Thyroid gland (tissue), 4 donors: ENCODE measurements around the gene DDRGK1. TPM values are rescaled to one million over a fixed set of nuclear protein-coding genes. Genes with fewer than 3 reads are reported as not detected.

Source experiments
- DNase-seq, 2 donors: peaks; one replicate each; pipeline ENCODE4 v3.0.0-alpha.2; 2019
- H3K27ac ChIP-seq, 3 donors: fragments of 200-600 bp; sonication (generic); 1 replicate in 2 of 3; 2 replicates in 1 of 3; pipeline ENCODE4 v1.5.1; 2016 to 2019; ENCODE audit warnings: mild to moderate bottlenecking in 1 of 3, moderate library complexity in 1 of 3
- H3K27me3 ChIP-seq: fragments of 200-600 bp; sonication (generic); one replicate; pipeline ENCODE4 v1.5.1; 2019
- H3K36me3 ChIP-seq, 2 donors: fragments of 200-600 bp; sonication (generic); one replicate each; pipeline ENCODE4 v1.5.1; 2016 to 2019
- H3K4me1 ChIP-seq, 2 donors: fragments of 200-600 bp; sonication (generic); one replicate each; pipeline ENCODE4 v1.5.1; 2017 to 2019
- H3K4me3 ChIP-seq, 3 donors: fragments of 200-600 bp; sonication (generic); replicated peaks in 1 of 3; 1 replicate in 2 of 3; 2 replicates in 1 of 3; pipeline ENCODE4 v1.5.1; 2016; ENCODE audit warnings: mild to moderate bottlenecking in 1 of 3
- H3K9me3 ChIP-seq: fragments of 200-600 bp; sonication (generic); one replicate; pipeline ENCODE4 v1.5.1; 2017
- POLR2A ChIP-seq, 2 donors: fragments of 450-650 bp; IDR thresholded peaks; one replicate each; pipeline ENCODE4 v1.6.1; 2017; ENCODE audit warnings: antibody characterized with exemption in 2 of 2, mild to moderate bottlenecking in 2 of 2, moderate library complexity in 1 of 2
- WGBS, 2 donors: methylation state at CpG; one replicate each; pipeline ENCODE4 v1.1.5; 2017; 5-methylcytosine and 5-hydroxymethylcytosine counted together
- intact Hi-C: fragments of 100-400 bp; cut with DNase I; formaldehyde crosslinking; loops from one replicate; pipeline ENCODE4 v1.15.1; 2023
- total RNA-seq, 4 donors: library from RNA; depleted of rRNA; stranded (reverse); fragments of >200 nt; gene quantifications; one replicate each; pipeline ENCODE4 v1.2.3, GENCODE V29; 2016
- TF ChIP-seq, protein P1 (sequence below), 6 experiments: fragments of 200-600 bp in 3 of 6; fragments of 450-650 bp in 3 of 6; sonication (generic) in 3 of 6; IDR thresholded peaks; one replicate each; pipeline ENCODE4 v1.5.1; 2016 to 2019; ENCODE audit warnings: antibody characterized with exemption in 6 of 6, mild to moderate bottlenecking in 2 of 6, inconsistent platforms in 1 of 6, moderate library complexity in 1 of 6

Gene DDRGK1
- total RNA-seq, 4 donors from 2014 or later: 95.5 to 136 (median 126) TPM

DNA sequence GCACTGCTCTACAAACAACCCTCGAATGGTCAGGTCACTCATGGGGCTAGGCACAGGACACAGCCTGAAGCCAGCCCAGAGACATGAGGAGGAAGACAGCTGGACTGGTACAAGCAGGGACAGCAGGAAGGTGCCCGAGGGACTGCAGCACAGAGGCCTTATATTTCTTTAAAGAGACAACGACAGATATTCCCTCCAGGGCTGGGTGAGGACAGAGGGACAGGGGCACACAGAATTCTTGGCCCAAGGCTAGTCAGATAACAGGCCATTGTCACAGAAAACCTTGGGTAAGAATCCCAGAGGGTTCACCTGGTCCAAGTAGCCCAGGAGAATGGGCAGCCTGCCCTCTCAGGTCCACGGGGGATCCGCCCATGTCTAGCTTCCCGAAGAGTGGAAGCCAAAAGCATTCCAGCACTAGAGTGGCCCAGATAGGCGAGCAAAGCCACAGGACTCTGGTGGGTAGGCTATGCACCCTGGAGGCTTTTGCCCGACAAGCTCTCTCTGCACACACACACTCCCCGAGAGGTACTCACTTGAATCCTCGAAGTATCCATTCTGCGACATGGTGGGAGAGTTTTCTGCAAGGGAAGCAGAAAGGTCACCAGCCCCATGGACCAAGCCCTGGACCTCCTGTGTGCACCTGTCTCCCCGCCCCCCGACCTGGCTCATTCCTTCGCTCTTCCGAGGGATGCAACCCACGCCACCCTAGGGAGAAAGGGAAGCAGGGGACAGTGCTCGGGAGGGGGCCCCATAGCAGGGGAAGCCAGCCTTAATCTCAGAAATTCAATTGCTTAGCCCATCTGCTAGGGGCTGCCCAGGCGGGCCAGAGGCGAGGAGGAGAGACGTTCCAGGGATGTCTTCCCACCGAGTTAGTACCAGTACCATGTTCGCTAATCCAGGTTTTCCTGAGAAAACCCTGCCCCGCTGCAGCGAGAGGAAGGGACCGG lies 32.8 kb upstream of the DDRGK1 start:
- H3K27ac ChIP-seq: no peak overlapping the region
- TF ChIP-seq, protein P1, sequence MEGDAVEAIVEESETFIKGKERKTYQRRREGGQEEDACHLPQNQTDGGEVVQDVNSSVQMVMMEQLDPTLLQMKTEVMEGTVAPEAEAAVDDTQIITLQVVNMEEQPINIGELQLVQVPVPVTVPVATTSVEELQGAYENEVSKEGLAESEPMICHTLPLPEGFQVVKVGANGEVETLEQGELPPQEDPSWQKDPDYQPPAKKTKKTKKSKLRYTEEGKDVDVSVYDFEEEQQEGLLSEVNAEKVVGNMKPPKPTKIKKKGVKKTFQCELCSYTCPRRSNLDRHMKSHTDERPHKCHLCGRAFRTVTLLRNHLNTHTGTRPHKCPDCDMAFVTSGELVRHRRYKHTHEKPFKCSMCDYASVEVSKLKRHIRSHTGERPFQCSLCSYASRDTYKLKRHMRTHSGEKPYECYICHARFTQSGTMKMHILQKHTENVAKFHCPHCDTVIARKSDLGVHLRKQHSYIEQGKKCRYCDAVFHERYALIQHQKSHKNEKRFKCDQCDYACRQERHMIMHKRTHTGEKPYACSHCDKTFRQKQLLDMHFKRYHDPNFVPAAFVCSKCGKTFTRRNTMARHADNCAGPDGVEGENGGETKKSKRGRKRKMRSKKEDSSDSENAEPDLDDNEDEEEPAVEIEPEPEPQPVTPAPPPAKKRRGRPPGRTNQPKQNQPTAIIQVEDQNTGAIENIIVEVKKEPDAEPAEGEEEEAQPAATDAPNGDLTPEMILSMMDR (IDR thresholded peaks at IDR 0.05): no peak
- TF ChIP-seq POLR2A (IDR thresholded peaks at IDR 0.05): no peak
- WGBS, 2 donors: 69 to 76% methylated on average over 10 to 17 of the region's 25 CpGs
- H3K36me3 ChIP-seq: peaks cover 0 to 5% of the 10 kb centered on the region in 2 donors
- intact Hi-C loops: no loop called here
- H3K27me3 ChIP-seq: no peaks in the 10 kb centered on the region
- H3K4me3 ChIP-seq: peak overlapping the region in 1 of 3 donors; percentile 80
- H3K9me3 ChIP-seq: no peaks in the 10 kb centered on the region
- DNase-seq: no peak
- peaks cover 13 to 45% of the 10 kb centered on the region in 2 donors for H3K4me1 ChIP-seq

DNA sequence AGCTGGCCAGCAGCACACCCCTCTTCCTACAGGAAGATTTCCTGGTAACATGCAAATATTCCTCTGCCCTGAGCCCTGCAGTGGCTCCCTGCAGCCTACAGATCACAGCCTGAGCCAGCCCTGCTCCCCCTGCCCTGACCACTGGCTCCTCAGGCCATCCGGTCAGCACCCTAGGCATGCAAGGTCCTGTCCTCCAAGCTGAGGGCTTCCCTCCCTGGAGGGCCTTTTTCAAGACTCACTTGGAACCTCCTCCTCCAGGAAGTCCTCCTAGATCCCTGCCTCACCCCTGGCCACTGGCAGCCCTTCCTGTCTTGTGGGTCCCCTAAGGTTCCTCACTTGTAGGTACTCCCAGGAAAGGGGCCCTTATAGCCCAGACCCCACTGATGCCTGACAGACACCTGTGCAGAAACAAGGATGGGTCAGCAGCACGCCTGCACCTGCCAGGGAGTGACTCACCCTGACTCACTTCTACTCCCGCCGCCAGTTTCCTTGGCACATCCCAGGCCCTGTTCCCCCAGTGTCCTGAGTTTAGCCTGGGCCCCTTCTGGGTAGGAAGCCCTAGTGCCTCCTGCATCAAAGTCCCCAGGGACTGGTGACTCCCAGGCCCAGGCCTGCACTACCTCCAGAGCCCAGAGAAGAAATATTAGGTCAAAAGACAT lies 31.3 kb upstream of the DDRGK1 start:
- H3K9me3 ChIP-seq: no peaks in the 10 kb centered on the region
- 90 to 94% methylated on average over 1 to 4 of the region's 4 CpGs for WGBS, 2 donors
- no peak for DNase-seq
- intact Hi-C loops: no loop called here
- peaks cover 8 to 10% of the 10 kb centered on the region in 2 donors for H3K36me3 ChIP-seq
- H3K4me3 ChIP-seq: no peak overlapping the region
- H3K27ac ChIP-seq: no peak overlapping the region
- no peaks in the 10 kb centered on the region for H3K27me3 ChIP-seq
- TF ChIP-seq, protein P1 (IDR thresholded peaks at IDR 0.05): no peak
- peaks cover 13 to 38% of the 10 kb centered on the region in 2 donors for H3K4me1 ChIP-seq

DNA sequence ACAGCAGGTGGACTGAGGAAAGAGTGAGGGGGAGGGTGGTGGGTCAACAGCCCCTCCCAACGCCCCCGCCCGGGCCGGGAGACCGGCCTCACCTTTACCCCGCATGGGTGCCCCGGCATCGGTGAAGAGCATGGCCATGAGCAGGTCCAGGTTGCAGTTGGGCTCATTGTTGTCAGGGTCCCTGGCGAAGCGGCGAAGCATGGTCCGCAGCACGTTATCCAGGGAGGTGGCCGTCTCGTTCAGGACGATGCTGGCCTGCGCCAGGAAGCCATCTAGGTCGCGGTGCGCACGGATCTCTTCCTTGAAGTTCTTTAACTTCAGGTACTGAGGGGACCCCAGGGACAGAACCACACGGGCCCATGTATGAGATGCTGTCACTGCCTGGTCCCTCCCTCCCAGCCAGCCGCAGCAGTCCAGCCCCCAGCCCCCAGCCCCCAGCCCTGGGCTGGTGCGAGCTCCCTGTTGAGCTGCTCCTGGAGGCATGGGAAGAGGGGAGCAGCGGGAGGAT lies 29.6 kb upstream of the DDRGK1 start:
- DNase-seq: no peak
- no peaks in the 10 kb centered on the region for H3K27me3 ChIP-seq
- TF ChIP-seq, protein P1 (IDR thresholded peaks at IDR 0.05): no peak
- no peak for TF ChIP-seq POLR2A (IDR thresholded peaks at IDR 0.05)

DNA sequence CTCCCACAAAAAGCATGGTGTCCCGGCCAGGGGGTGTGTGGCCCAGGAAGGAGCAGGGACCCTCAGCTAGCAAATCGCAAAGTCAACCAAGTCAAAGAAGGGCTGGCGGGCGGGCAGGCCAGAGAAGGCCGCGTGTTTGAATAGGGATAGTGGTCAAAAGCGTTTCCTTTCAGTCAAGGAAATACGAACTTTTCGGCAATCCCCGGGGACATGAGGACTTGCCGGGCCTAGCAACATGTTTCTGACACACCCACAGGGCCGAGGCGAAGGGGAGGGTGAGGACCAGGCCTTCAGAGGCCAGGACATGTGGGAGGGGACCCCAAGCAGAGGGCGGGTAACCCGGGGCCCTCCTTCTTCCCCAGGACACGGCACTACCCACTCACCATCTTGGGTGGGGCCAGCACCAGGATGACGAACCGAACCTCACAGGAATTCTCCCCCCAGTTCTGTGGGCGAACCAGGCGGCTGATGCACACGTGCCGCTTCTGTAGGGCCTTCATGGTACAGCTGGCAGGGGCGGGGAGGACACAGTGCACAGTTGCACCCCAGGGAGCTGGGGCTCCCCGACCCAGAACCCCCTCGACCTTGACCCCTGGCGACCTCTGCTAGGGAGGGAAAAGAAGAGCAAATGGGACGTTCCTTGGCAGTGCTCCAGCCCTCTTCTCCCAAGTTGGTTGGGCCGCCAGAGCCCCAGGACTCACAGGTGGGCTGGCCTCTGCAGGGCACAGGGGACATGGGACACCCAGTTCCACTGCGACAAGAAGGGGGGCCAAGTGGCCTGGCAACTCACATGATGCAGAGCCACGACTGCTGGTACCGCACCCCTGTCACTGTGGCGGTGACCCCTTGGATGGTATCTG lies 28.9 kb upstream of the DDRGK1 start:
- Histone ChIP-seq H3K27ac (no peak overlapping the region), H3K9me3 (no peaks in the 10 kb centered on the region), H3K36me3 (peaks cover 13 to 24% of the 10 kb centered on the region in 2 donors), H3K27me3 (no peaks in the 10 kb centered on the region), H3K4me1 (peaks cover 9 to 28% of the 10 kb centered on the region in 2 donors), H3K4me3 (no peak overlapping the region)
- DNase-seq: no peak
- TF ChIP-seq, protein P1 (IDR thresholded peaks at IDR 0.05): no peak
- no peak for TF ChIP-seq POLR2A (IDR thresholded peaks at IDR 0.05)
- WGBS, 2 donors: 83 to 90% methylated on average over 20 to 26 of the region's 32 CpGs
- intact Hi-C loops: no loop called here

More for the DNA sequence above, 29.6 kb upstream of the DDRGK1 start:
- H3K27ac ChIP-seq: no peak overlapping the region
- intact Hi-C loops: no loop called here
- no peak overlapping the region for H3K4me3 ChIP-seq
- no peaks in the 10 kb centered on the region for H3K9me3 ChIP-seq
- peaks cover 9 to 30% of the 10 kb centered on the region in 2 donors for H3K4me1 ChIP-seq
- 50 to 87% methylated on average over 2 to 7 of the region's 25 CpGs for WGBS, 2 donors
- peaks cover 13 to 24% of the 10 kb centered on the region in 2 donors for H3K36me3 ChIP-seq
